Transverse colon (tissue), 4 donors: ENCODE measurements around the gene PBX4.

Source experiments
- CTCF ChIP-seq, 5 experiments: fragments of 200-600 bp in 3 of 5; fragments of 450-650 bp in 2 of 5; sonication (generic) in 3 of 5; IDR thresholded peaks; 1 replicate in 2 of 5; 2 replicates in 3 of 5; pipeline ENCODE4 v1.5.1; 2016 to 2017; ENCODE audit warnings: antibody characterized with exemption in 5 of 5, inconsistent platforms in 3 of 5, mild to moderate bottlenecking in 2 of 5, moderate library complexity in 1 of 5
- POLR2A ChIP-seq: fragments of 450-650 bp; IDR thresholded peaks from one replicate; pipeline ENCODE4 v1.6.1; 2016; ENCODE audit warnings: antibody characterized with exemption, mild to moderate bottlenecking, moderate library complexity
- POLR2AphosphoS5 ChIP-seq, 3 donors: sonication (generic); formaldehyde crosslinking; IDR thresholded peaks; one replicate each; pipeline ENCODE4 v1.6.1; 2016; ENCODE audit warnings: antibody characterized with exemption in 3 of 3

DNA sequence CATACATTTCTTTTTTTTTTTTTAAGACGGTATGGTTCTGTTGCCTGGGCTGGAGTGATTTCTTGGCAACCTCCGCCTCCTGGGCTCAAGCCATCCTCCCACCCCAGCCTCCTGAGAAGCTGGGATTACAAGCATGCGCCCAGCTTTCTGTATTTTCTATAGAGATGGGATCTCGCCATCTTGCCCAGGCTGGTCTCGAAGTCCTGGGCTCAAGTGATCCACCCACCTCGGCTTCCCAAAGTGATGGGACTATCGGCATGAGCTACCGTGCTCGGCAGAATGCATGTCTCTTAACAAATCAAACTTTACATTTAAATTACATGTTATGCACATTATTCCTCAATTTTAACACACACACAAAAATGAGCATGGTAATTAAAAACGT lies 101.3 kb downstream of the PBX4 start:
- no peak for TF ChIP-seq CTCF (IDR thresholded peaks at IDR 0.05)
- no peak for TF ChIP-seq POLR2A
- TF ChIP-seq POLR2AphosphoS5 (IDR thresholded peaks at IDR 0.05) = no peak
